Measurements from ENCODE around the gene TULP4.

TULP4 gene

GRCh38 chr6:158431560-158431959 lies 119.3 kb downstream of the TULP4 start:
- TF ChIP-seq ARNTL (CRISPR knock-in tag; IDR thresholded peaks at IDR 0.05; ENCODE audit: borderline replicate concordance, low read depth) (no peak), ZNF565 (CRISPR knock-in tag; conservative IDR thresholded peaks at IDR 0.05; ENCODE audit: low read depth) (no peak), CSRNP3 (CRISPR knock-in tag; IDR thresholded peaks at IDR 0.05) (no peak), PATZ1 (CRISPR knock-in tag; IDR thresholded peaks at IDR 0.05; ENCODE audit: borderline replicate concordance) (no peak), ZC3H10 (CRISPR knock-in tag; IDR thresholded peaks at IDR 0.05) (no peak)
- no peak for ATAC-seq

DNA sequence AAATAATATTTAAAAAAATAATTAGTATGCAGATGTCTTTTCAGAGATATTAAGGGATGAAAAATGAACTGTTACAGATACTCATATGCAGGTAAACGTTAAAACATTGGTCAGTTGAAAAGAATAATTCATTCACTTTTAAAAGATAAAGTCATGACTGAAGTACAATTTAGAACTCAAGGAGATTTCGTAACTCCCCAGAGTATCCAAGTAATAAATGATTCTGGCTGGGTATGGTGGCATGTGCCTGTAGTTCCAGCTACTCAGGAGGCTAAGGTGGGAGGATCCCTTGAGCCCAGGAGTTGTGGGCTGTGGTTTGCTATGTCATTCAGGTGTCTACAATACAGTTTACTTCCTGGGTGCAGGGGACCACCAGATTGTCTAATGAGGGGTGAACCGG lies 125.3 kb downstream of the TULP4 start:
- no peak for ATAC-seq
- TF ChIP-seq SNAI2 (CRISPR knock-in tag; IDR thresholded peaks at IDR 0.05): no peak

- ATAC-seq: no peak
- TF ChIP-seq ZNF70 (CRISPR knock-in tag; IDR thresholded peaks at IDR 0.05) (no peak), CSRNP3 (CRISPR knock-in tag; IDR thresholded peaks at IDR 0.05) (no peak), ZNF565 (CRISPR knock-in tag; conservative IDR thresholded peaks at IDR 0.05; ENCODE audit: low read depth) (no peak), TOX (CRISPR knock-in tag; IDR thresholded peaks at IDR 0.05; ENCODE audit: borderline replicate concordance) (no peak), SNAI2 (CRISPR knock-in tag; IDR thresholded peaks at IDR 0.05) (no peak), TCF4 (CRISPR knock-in tag; IDR thresholded peaks at IDR 0.05; ENCODE audit: borderline replicate concordance) (no peak), OSR1 (CRISPR knock-in tag; IDR thresholded peaks at IDR 0.05) (no peak)
Observed at GRCh38 chr6:158438226-158438625, 126.0 kb downstream of the TULP4 start.

DNA sequence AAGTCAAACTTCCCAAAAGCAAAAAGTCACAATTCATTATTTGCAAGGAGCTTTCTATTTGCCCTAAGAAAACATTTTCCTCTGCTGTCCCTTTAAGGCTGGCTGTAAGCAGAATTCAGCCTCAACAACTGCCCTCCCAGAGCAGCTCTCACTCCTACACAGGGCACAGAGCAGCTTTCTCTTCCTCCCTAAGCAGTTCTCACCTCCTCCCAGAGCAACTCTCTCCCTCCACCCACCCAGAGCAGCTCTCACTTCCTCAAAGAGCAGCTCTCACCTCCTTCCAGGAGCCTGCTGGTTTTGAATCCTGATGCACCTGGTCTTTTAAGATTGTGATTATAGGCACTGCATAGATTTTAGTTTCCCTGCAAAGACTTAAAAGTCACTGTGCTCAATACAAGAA lies 127.0 kb downstream of the TULP4 start:
- ATAC-seq: no peak
- TF ChIP-seq TOX (CRISPR knock-in tag; IDR thresholded peaks at IDR 0.05; ENCODE audit: borderline replicate concordance) (no peak), BACH2 (CRISPR knock-in tag; IDR thresholded peaks at IDR 0.05; ENCODE audit: borderline replicate concordance) (no peak), PPARA (CRISPR knock-in tag; IDR thresholded peaks at IDR 0.05; ENCODE audit: borderline replicate concordance) (no peak), ESRRG (CRISPR knock-in tag; IDR thresholded peaks at IDR 0.05) (no peak)

DNA sequence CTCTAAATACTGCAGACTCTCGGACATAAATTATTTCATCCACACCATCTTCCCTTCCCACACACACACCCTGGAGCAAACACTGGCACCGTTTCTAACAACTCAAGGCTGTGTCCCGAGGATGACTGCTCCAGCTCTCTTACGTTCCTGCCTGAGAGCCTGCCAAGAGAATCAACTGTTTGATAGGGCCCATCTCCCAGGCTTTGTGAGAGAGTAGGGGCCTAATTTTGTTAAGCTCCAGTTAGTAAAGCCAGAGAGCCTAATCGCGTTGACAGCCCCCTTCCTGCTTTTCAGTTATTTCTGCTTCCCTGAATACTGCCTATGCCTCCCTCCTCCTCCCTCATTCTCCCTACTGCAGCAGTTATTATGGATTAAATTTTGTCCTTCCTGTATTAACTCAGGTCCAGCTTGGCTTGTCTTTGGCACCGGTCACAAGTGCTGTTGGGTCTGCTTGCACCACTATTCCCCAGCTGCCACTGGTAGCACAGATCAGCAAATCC lies 129.5 kb downstream of the TULP4 start:
- peak; percentile 60; the same call in 1 of the 3 replicates for ATAC-seq
- no peak for TF ChIP-seq OSR1 (CRISPR knock-in tag; IDR thresholded peaks at IDR 0.05)
- no peak for TF ChIP-seq ARNTL (CRISPR knock-in tag; IDR thresholded peaks at IDR 0.05; ENCODE audit: borderline replicate concordance, low read depth)
- no peak for TF ChIP-seq ZC3H10 (CRISPR knock-in tag; IDR thresholded peaks at IDR 0.05)
- no peak for TF ChIP-seq ZNF565 (CRISPR knock-in tag; conservative IDR thresholded peaks at IDR 0.05; ENCODE audit: low read depth)
- TF ChIP-seq PPARA (CRISPR knock-in tag; IDR thresholded peaks at IDR 0.05; ENCODE audit: borderline replicate concordance): no peak
- TF ChIP-seq SNAI2 (CRISPR knock-in tag; IDR thresholded peaks at IDR 0.05): no peak
- no peak for TF ChIP-seq CREB5 (CRISPR knock-in tag; IDR thresholded peaks at IDR 0.05; ENCODE audit: low read depth)
- no peak for TF ChIP-seq ESRRG (CRISPR knock-in tag; IDR thresholded peaks at IDR 0.05)
- no peak for TF ChIP-seq PATZ1 (CRISPR knock-in tag; IDR thresholded peaks at IDR 0.05; ENCODE audit: borderline replicate concordance)
- no peak for TF ChIP-seq ZFP3 (CRISPR knock-in tag; IDR thresholded peaks at IDR 0.05)
- no peak for TF ChIP-seq RARB (CRISPR knock-in tag; IDR thresholded peaks at IDR 0.05)
- 0 out of 2 replicates have a peak, but pooled peaks have one; percentile 48 for TF ChIP-seq TSHZ2 (CRISPR knock-in tag; IDR thresholded peaks at IDR 0.05)
- TF ChIP-seq BACH2 (CRISPR knock-in tag; IDR thresholded peaks at IDR 0.05; ENCODE audit: borderline replicate concordance): no peak
- TF ChIP-seq, protein P1, sequence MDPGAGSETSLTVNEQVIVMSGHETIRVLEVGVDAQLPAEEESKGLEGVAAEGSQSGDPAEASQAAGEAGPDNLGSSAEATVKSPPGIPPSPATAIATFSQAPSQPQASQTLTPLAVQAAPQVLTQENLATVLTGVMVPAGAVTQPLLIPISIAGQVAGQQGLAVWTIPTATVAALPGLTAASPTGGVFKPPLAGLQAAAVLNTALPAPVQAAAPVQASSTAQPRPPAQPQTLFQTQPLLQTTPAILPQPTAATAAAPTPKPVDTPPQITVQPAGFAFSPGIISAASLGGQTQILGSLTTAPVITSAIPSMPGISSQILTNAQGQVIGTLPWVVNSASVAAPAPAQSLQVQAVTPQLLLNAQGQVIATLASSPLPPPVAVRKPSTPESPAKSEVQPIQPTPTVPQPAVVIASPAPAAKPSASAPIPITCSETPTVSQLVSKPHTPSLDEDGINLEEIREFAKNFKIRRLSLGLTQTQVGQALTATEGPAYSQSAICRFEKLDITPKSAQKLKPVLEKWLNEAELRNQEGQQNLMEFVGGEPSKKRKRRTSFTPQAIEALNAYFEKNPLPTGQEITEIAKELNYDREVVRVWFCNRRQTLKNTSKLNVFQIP (CRISPR knock-in tag; IDR thresholded peaks at IDR 0.05; ENCODE audit: borderline replicate concordance, low read depth): no peak
- TF ChIP-seq CSDC2 (CRISPR knock-in tag; IDR thresholded peaks at IDR 0.05): no peak
- no peak for TF ChIP-seq ZFP30 (CRISPR knock-in tag; IDR thresholded peaks at IDR 0.05)
- TF ChIP-seq ZNF8 (CRISPR knock-in tag; IDR thresholded peaks at IDR 0.05): no peak

Data from SK-N-SH treated with all-trans-retinoic acid at 6 μM for 48 hours (cell line).